HepG2 (cell line): ENCODE measurements around the gene FASLG. TPM values are rescaled to one million over a fixed set of nuclear protein-coding genes. Genes with fewer than 3 reads are reported as not detected.

Source experiments
- BHLHE40 ChIP-seq: IDR thresholded peaks from 2 replicates; pipeline ENCODE4 v1.6.1; 2011; ENCODE audit warnings: low read length, improper control_type of control experiment
- XRCC5 ChIP-seq: fragments of 200-400 bp; formaldehyde crosslinking; optimal IDR thresholded peaks from 2 replicates; pipeline ENCODE3; 2017; ENCODE audit warnings: mild to moderate bottlenecking, low read length
- ZNF562 ChIP-seq: sonication (generic); formaldehyde crosslinking; IDR thresholded peaks from 2 replicates; pipeline ENCODE4 v1.8.0; 2022; ENCODE audit warnings: missing genetic modification reagents, borderline replicate concordance
- polyA plus RNA-seq, 8 experiments: library from polyadenylated mRNA; depleted of rRNA in 3 of 8; stranded (reverse) in 7 of 8; unstranded in 1 of 8; fragments of >200 nt; fragmentation: Illumina TruSeq in 4 of 8; extraction: Trizol in 4 of 8; gene quantifications; 2 replicates each; pipeline versions ENCODE4 v1.2.1 to v1.2.3, GENCODE V29; 2011 to 2016; ENCODE audit warnings: low read depth in 4 of 8, missing spikeins in 1 of 8, mixed read lengths in 1 of 8; ENCODE audit not compliant: insufficient read depth in 1 of 8
- total RNA-seq, 5 experiments: library from RNA; depleted of rRNA; stranded (reverse); fragments of >200 nt; fragmentation: Illumina TruSeq; extraction: Trizol; gene quantifications; 2 replicates each; pipeline ENCODE4 v1.2.3, GENCODE V29; 2016; ENCODE audit warnings: low read depth in 1 of 5
- TF ChIP-seq, protein P1 (sequence below): sonication (generic); formaldehyde crosslinking; IDR thresholded peaks from 2 replicates; pipeline ENCODE4 v1.5.0; 2020; ENCODE audit warnings: mild to moderate bottlenecking, missing genetic modification reagents, borderline replicate concordance
- TF ChIP-seq, protein P2 (sequence below): sonication (generic); formaldehyde crosslinking; IDR thresholded peaks from 2 replicates; pipeline ENCODE4 v1.5.0; 2020; ENCODE audit warnings: mild to moderate bottlenecking, missing genetic modification reagents, borderline replicate concordance
- TF ChIP-seq, protein P3 (sequence below): sonication (generic); formaldehyde crosslinking; IDR thresholded peaks from 2 replicates; pipeline ENCODE4 v1.4.0; 2020; ENCODE audit warnings: mild to moderate bottlenecking, missing genetic modification reagents
- TF ChIP-seq, protein P4 (sequence below): sonication (generic); formaldehyde crosslinking; IDR thresholded peaks from 2 replicates; pipeline ENCODE4 v1.9.0; 2021; ENCODE audit warnings: missing genetic modification reagents, mild to moderate bottlenecking, borderline replicate concordance

The FASLG gene
- total and polyA plus RNA-seq, 2 of the 13 experiments (the other 11 are each of a cell fraction or from before 2014, with no cell fraction given) = 0.08 TPM; not detected in 1

DNA sequence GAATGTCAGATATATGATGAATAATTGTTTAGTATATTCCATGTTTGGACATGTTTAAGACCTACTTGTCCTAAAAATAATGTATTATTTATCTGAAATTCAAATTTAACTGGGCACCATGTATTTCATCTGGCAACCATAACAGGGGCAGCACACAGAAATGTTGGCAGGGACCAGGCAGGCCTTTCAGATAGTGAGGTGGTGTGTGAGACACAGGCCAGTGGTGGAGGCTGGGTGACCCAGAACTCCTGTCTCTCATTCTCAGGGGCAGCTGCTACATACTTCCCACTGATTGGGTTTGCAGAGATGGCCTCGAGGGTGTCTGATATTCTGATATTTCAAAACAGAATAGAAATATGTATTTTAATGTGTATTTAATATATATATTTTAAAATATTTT, 1.3 kb upstream of the FASLG start (continued):
- TF ChIP-seq, protein P1, sequence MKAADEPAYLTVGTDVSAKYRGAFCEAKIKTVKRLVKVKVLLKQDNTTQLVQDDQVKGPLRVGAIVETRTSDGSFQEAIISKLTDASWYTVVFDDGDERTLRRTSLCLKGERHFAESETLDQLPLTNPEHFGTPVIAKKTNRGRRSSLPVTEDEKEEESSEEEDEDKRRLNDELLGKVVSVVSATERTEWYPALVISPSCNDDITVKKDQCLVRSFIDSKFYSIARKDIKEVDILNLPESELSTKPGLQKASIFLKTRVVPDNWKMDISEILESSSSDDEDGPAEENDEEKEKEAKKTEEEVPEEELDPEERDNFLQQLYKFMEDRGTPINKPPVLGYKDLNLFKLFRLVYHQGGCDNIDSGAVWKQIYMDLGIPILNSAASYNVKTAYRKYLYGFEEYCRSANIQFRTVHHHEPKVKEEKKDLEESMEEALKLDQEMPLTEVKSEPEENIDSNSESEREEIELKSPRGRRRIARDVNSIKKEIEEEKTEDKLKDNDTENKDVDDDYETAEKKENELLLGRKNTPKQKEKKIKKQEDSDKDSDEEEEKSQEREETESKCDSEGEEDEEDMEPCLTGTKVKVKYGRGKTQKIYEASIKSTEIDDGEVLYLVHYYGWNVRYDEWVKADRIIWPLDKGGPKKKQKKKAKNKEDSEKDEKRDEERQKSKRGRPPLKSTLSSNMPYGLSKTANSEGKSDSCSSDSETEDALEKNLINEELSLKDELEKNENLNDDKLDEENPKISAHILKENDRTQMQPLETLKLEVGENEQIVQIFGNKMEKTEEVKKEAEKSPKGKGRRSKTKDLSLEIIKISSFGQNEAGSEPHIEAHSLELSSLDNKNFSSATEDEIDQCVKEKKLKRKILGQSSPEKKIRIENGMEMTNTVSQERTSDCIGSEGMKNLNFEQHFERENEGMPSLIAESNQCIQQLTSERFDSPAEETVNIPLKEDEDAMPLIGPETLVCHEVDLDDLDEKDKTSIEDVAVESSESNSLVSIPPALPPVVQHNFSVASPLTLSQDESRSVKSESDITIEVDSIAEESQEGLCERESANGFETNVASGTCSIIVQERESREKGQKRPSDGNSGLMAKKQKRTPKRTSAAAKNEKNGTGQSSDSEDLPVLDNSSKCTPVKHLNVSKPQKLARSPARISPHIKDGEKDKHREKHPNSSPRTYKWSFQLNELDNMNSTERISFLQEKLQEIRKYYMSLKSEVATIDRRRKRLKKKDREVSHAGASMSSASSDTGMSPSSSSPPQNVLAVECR (CRISPR knock-in tag) = no peak
- TF ChIP-seq, protein P2, sequence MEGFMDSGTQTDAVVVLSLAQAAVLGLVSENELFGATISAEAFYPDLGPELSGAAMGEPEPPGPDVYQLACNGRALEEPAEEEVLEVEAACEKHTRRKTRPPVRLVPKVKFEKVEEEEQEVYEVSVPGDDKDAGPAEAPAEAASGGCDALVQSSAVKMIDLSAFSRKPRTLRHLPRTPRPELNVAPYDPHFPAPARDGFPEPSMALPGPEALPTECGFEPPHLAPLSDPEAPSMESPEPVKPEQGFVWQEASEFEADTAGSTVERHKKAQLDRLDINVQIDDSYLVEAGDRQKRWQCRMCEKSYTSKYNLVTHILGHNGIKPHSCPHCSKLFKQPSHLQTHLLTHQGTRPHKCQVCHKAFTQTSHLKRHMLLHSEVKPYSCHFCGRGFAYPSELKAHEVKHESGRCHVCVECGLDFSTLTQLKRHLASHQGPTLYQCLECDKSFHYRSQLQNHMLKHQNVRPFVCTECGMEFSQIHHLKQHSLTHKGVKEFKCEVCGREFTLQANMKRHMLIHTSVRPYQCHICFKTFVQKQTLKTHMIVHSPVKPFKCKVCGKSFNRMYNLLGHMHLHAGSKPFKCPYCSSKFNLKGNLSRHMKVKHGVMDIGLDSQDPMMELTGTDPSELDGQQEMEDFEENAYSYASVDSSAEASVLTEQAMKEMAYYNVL (CRISPR knock-in tag) = no peak
- no peak for TF ChIP-seq BHLHE40
- no peak for TF ChIP-seq XRCC5
- TF ChIP-seq, protein P3, sequence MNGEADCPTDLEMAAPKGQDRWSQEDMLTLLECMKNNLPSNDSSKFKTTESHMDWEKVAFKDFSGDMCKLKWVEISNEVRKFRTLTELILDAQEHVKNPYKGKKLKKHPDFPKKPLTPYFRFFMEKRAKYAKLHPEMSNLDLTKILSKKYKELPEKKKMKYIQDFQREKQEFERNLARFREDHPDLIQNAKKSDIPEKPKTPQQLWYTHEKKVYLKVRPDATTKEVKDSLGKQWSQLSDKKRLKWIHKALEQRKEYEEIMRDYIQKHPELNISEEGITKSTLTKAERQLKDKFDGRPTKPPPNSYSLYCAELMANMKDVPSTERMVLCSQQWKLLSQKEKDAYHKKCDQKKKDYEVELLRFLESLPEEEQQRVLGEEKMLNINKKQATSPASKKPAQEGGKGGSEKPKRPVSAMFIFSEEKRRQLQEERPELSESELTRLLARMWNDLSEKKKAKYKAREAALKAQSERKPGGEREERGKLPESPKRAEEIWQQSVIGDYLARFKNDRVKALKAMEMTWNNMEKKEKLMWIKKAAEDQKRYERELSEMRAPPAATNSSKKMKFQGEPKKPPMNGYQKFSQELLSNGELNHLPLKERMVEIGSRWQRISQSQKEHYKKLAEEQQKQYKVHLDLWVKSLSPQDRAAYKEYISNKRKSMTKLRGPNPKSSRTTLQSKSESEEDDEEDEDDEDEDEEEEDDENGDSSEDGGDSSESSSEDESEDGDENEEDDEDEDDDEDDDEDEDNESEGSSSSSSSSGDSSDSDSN (CRISPR knock-in tag) = no peak
- TF ChIP-seq, protein P4, sequence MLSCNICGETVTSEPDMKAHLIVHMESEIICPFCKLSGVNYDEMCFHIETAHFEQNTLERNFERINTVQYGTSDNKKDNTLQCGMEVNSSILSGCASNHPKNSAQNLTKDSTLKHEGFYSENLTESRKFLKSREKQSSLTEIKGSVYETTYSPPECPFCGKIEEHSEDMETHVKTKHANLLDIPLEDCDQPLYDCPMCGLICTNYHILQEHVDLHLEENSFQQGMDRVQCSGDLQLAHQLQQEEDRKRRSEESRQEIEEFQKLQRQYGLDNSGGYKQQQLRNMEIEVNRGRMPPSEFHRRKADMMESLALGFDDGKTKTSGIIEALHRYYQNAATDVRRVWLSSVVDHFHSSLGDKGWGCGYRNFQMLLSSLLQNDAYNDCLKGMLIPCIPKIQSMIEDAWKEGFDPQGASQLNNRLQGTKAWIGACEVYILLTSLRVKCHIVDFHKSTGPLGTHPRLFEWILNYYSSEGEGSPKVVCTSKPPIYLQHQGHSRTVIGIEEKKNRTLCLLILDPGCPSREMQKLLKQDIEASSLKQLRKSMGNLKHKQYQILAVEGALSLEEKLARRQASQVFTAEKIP (CRISPR knock-in tag) = no peak
- TF ChIP-seq ZNF562 (CRISPR knock-in tag) = no peak
- TF ChIP-seq, all 625 proteins: peak for 0
